ENCODE data around the gene FBN2. TPM values are rescaled to one million over a fixed set of nuclear protein-coding genes. Genes with fewer than 3 reads are reported as not detected.

FBN2 gene
- total RNA-seq: 0.58 TPM
- long read RNA-seq: 0 reads

DNA sequence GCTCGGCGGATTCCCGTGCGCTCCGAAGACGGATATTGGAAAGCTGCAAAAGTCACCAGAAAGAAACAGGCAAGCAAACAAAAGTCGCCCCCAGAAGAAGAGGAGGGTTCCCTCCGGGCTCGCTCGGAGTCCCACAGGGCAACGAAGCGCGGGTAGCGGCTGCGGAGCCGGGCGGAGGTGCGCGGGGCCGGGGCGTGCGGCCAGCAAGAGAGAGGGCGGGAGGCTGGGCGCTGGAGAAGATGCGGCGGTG, at the start of gene FBN2:
Gene FBN2, minus strand, starts transcription at position 246 of the 250 bp plus-strand sequence. CDS start 642 bp downstream, outside the sequence.
- intact Hi-C loops (cut with DNase I): no loop called here
- Histone ChIP-seq H3K9me3 (no peaks in the 10 kb centered on the region), H3K4me3 (peak within 1 kb of the TSS; percentile 43), H3K27ac (no peak within 1 kb of the TSS), H3K27me3 (peaks cover 44% of the 10 kb centered on the region), H3K36me3 (no peaks in the 10 kb centered on the region), H3K4me1 (peaks cover 19% of the 10 kb centered on the region)
- DNase-seq (no peak), ATAC-seq (no peak)
- TF ChIP-seq, protein P1, sequence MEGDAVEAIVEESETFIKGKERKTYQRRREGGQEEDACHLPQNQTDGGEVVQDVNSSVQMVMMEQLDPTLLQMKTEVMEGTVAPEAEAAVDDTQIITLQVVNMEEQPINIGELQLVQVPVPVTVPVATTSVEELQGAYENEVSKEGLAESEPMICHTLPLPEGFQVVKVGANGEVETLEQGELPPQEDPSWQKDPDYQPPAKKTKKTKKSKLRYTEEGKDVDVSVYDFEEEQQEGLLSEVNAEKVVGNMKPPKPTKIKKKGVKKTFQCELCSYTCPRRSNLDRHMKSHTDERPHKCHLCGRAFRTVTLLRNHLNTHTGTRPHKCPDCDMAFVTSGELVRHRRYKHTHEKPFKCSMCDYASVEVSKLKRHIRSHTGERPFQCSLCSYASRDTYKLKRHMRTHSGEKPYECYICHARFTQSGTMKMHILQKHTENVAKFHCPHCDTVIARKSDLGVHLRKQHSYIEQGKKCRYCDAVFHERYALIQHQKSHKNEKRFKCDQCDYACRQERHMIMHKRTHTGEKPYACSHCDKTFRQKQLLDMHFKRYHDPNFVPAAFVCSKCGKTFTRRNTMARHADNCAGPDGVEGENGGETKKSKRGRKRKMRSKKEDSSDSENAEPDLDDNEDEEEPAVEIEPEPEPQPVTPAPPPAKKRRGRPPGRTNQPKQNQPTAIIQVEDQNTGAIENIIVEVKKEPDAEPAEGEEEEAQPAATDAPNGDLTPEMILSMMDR (IDR thresholded peaks at IDR 0.05): no peak

DNA sequence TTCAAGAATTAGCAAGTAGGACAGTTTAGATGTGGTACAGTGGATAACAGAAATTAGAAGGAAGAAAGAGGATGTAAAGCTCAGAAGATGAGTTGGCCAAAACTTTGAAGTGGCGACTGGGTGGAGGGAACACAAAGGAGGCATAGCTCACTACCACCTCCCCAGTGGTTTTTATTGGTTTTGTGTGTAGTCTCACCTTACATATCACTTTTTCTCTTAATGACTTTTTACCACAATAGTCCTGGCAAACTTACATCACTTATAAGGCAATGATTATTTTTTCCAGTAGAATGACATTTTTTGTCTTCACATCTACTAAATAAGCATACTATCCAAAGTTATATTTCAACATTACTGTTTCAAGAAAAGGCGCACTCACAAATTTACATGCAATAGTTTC, 49.2 kb upstream of the FBN2 start:
- no peak overlapping the region for H3K27ac ChIP-seq
- H3K27me3 ChIP-seq: no peaks in the 10 kb centered on the region
- no peaks in the 10 kb centered on the region for H3K36me3 ChIP-seq
- no peak for ATAC-seq
- intact Hi-C loops (cut with DNase I): no loop called here
- TF ChIP-seq, protein P1 (IDR thresholded peaks at IDR 0.05): no peak
- H3K4me1 ChIP-seq: no peaks in the 10 kb centered on the region
- H3K4me3 ChIP-seq: no peak overlapping the region
- no peak for DNase-seq
- no peaks in the 10 kb centered on the region for H3K9me3 ChIP-seq

DNA sequence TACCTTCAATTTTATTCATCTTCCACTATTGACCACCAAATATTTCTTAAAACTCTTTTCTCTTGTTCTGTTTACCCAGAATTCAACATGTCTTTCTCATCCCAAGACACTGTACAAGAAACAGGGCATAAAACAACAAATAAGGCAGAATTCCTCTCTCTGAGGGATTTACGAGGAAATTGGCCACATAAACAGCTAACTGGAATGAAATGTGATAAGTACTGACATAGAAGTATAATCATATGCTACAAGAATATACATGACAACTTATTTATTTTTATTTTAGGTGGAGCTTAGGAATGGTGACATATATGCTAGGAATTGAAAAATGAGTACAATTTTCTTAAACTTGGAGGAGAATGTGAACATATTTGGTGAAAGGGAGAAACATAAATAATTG, 48.8 kb upstream of the FBN2 start:
- DNase-seq (no peak), ATAC-seq (no peak)
- no peaks in the 10 kb centered on the region for H3K4me1 ChIP-seq
- no peaks in the 10 kb centered on the region for H3K9me3 ChIP-seq
- no peak overlapping the region for H3K27ac ChIP-seq
- no peaks in the 10 kb centered on the region for H3K36me3 ChIP-seq
- H3K27me3 ChIP-seq: no peaks in the 10 kb centered on the region
- intact Hi-C loops (cut with DNase I): no loop called here
- no peak overlapping the region for H3K4me3 ChIP-seq
- TF ChIP-seq, protein P1 (IDR thresholded peaks at IDR 0.05): no peak

DNA sequence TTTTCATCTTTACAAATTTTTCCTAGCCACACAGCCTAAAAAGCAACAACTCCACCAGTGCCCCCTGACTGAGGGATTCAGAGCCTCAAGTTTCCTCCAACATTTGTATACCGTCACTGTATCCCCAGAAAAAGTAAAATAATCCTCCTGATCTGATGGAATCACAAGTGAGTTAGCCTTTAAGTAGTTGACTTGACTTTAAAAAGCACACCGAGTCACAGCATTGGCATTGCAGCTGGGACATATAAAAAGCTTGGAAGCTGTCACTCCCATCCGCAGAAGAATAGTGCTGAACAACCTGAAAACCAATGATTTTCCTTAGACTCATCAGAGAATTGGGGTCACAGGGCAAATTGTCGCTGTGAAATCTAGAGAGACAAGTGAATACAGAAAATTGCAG, 41.6 kb upstream of the FBN2 start:
- no peak for DNase-seq
- TF ChIP-seq, protein P1 (IDR thresholded peaks at IDR 0.05): no peak
- Histone ChIP-seq H3K4me1 (no peaks in the 10 kb centered on the region), H3K4me3 (no peak overlapping the region), H3K27me3 (no peaks in the 10 kb centered on the region), H3K9me3 (no peaks in the 10 kb centered on the region), H3K36me3 (no peaks in the 10 kb centered on the region), H3K27ac (no peak overlapping the region)
- intact Hi-C loops (cut with DNase I): no loop called here
- no peak for ATAC-seq

DNA sequence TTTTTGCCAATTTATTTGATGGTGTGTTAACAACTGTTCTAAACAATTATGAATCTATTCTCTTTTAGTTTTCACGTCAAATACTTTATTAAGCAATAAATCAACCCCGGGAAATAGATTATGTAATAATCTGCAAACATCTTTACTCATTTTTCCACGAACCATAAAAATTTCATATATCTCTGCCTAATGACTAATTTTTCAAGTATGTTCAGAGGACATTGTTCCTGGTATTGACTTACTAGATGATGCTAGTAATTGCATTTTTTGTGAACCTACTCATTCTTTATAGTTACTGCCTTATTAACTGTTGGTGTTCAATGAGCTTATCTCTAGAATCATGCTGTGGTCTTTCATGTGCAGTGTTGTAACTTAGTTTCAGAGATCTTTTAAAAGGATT, 41.0 kb upstream of the FBN2 start:
- ATAC-seq (no peak), DNase-seq (no peak)
- Histone ChIP-seq H3K4me1 (no peaks in the 10 kb centered on the region), H3K36me3 (no peaks in the 10 kb centered on the region), H3K27me3 (no peaks in the 10 kb centered on the region), H3K9me3 (no peaks in the 10 kb centered on the region), H3K27ac (no peak overlapping the region), H3K4me3 (no peak overlapping the region)
- TF ChIP-seq, protein P1 (IDR thresholded peaks at IDR 0.05): no peak
- intact Hi-C loops (cut with DNase I): no loop called here

DNA sequence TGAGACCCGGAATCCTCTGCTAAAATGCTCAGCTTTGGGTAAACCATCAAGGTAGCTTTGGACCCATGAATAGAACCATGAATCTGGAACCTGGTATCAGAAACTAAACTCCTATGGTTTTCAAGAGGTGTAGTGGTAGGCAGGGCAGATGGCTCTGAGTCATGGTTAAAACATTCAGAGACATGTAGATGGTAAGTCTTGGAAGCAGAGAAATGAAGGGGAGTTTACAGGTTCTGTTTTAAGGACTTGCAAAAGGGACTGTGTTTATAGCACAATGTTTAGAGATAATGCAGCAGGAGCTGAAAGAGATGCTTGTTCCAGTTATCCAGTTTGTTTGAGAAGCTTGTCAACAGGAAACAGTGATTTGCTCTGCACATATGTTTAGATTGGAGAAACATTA, 36.0 kb upstream of the FBN2 start:
- DNase-seq (no peak), ATAC-seq (no peak)
- no peak overlapping the region for H3K4me3 ChIP-seq
- no peaks in the 10 kb centered on the region for H3K27me3 ChIP-seq
- no peak overlapping the region for H3K27ac ChIP-seq
- no peaks in the 10 kb centered on the region for H3K36me3 ChIP-seq
- intact Hi-C loops (cut with DNase I): no loop called here
- TF ChIP-seq, protein P1 (IDR thresholded peaks at IDR 0.05): no peak
- no peaks in the 10 kb centered on the region for H3K9me3 ChIP-seq
- no peaks in the 10 kb centered on the region for H3K4me1 ChIP-seq

All from upper lobe of right lung (tissue), 1 donor.